Neutrophil (primary cell): ENCODE data around the gene TF.
"Not testable (repeated sequence)": the region's sequence is repeated elsewhere in the genome, so short reads cannot be mapped to it uniquely, and the experiment has no call there.

Source experiments
- H3K27ac ChIP-seq: fragments of 200-600 bp; sonication (generic); 2 replicates; pipeline ENCODE4 v1.5.1; 2016; ENCODE audit warnings: mild to moderate bottlenecking, moderate library complexity
- H3K27me3 ChIP-seq: fragments of 200-600 bp; sonication (generic); 2 replicates; pipeline ENCODE4 v1.6.0; 2016; ENCODE audit warnings: mild to moderate bottlenecking
- H3K36me3 ChIP-seq: fragments of 200-600 bp; sonication (generic); 2 replicates; pipeline ENCODE4 v1.5.1; 2017
- H3K4me1 ChIP-seq, 2 experiments: fragments of 200-600 bp in 1 of 2; sonication (generic) in 1 of 2; 1 replicate in 1 of 2; 2 replicates in 1 of 2; pipeline versions ENCODE4 v1.5.1 to v1.6.1; 2013 to 2016; ENCODE audit warnings: low read depth in 1 of 2, low read length in 1 of 2, mild to moderate bottlenecking in 1 of 2, moderate library complexity in 1 of 2; ENCODE audit not compliant: control insufficient read depth in 1 of 2, insufficient read depth in 1 of 2
- H3K4me3 ChIP-seq, 2 experiments: fragments of 200-600 bp in 1 of 2; sonication (generic) in 1 of 2; 1 replicate in 1 of 2; 2 replicates in 1 of 2; pipeline ENCODE4 v1.5.1; 2013 to 2016; ENCODE audit warnings: low read depth in 1 of 2, low read length in 1 of 2, mild to moderate bottlenecking in 1 of 2, moderate library complexity in 1 of 2
- H3K9me3 ChIP-seq: fragments of 200-600 bp; sonication (generic); 2 replicates; pipeline ENCODE4 v1.5.1; 2016
- TF ChIP-seq, protein P1 (sequence below): fragments of 200-600 bp; sonication (generic); IDR thresholded peaks from 2 replicates; pipeline ENCODE4 v1.5.1; 2016; ENCODE audit warnings: antibody characterized with exemption

The TF gene

DNA sequence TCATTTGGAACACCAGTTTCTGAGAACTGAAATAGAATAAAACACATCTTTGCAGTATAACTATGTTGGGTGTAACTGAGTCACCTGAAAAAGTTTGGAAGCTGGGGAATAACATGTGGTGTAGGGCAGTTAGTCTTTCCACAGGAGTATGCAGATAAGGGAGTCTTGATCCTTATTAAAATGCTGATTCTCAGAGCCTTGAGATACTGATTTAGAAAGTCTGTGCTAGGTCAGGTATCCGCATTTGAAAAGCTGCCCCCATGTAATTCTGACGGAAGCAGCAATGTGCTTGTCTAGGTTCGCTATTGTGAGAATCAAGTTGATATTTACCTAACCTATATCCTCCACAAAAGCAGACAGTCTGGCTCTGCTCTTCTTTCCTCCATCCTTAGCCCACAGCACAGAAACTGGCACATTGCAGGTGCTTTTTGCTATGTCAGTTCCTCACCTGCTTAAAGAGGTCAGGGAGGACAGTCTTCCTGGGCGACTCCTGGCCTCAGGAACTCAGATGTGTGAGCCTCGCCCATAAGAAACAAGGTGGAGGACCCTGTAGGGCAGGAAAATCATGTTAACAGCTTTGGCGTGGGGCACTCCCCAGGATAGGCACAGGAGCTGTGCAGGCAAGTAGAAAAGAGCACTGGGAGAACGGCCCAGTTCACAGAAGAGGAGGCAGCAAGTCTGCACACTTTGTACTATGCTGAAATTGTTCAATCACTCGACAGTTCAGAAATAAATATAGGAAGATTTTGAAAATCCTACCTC is 31.8 kb downstream of the TF start:
- Histone ChIP-seq H3K4me3 (no peak overlapping the region), H3K9me3 (no peaks in the 10 kb centered on the region), H3K27me3 (peaks cover 41% of the 10 kb centered on the region), H3K36me3 (no peaks in the 10 kb centered on the region), H3K27ac (no peak overlapping the region), H3K4me1 (no peaks in the 10 kb centered on the region)
- TF ChIP-seq, protein P1, sequence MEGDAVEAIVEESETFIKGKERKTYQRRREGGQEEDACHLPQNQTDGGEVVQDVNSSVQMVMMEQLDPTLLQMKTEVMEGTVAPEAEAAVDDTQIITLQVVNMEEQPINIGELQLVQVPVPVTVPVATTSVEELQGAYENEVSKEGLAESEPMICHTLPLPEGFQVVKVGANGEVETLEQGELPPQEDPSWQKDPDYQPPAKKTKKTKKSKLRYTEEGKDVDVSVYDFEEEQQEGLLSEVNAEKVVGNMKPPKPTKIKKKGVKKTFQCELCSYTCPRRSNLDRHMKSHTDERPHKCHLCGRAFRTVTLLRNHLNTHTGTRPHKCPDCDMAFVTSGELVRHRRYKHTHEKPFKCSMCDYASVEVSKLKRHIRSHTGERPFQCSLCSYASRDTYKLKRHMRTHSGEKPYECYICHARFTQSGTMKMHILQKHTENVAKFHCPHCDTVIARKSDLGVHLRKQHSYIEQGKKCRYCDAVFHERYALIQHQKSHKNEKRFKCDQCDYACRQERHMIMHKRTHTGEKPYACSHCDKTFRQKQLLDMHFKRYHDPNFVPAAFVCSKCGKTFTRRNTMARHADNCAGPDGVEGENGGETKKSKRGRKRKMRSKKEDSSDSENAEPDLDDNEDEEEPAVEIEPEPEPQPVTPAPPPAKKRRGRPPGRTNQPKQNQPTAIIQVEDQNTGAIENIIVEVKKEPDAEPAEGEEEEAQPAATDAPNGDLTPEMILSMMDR: no peak

- Histone ChIP-seq H3K36me3 (no peaks in the 10 kb centered on the region), H3K27me3 (peaks cover 53% of the 10 kb centered on the region), H3K4me1 (no peaks in the 10 kb centered on the region), H3K27ac (no peak overlapping the region), H3K9me3 (no peaks in the 10 kb centered on the region), H3K4me3 (no peak overlapping the region)
- TF ChIP-seq, protein P1: no peak
These were observed 33.5 kb downstream of the TF start for GRCh38 chr3:133779626-133780203.

DNA sequence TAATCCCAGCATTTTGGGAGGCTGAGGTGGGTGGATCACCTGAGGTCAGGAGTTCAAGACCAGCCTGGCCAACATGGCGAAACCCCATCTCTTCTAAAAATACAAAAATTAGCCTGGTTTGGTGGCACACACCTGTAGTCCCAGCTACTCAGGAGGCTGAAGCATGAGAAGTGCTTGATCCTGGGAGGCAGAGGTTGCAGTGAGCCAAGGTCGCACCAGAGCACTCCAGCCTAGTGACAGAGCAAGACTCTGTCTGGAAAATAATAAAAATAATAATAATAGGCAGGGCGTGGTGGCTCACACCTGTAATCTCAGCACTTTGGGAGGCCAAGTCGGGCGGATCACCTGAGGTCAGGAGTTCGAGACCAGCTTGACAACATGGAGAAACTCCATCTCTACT is 34.6 kb downstream of the TF start:
- not testable (repeated sequence) for H3K9me3 ChIP-seq, H3K4me1 ChIP-seq, H3K27ac ChIP-seq, H3K4me3 ChIP-seq, H3K36me3 ChIP-seq
- H3K27me3 ChIP-seq: peaks cover 53% of the 10 kb centered on the region

DNA sequence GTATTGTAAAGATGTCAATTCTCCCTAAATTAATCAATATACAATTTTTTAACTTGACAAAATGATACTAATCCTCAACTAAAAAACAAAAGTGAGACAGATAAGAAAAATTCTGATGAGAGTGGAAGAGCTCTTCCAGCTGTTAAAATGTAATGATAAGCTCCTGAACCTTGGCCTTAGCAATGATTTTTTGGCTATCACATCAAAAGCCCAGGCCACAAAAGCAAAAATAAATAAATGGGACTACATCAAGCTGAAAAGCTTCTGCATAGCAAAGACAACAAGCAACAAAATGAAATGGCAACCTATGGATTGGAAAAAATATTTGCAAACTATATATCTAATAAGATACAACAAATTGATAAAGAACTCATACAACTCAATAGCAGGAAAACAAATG is 35.4 kb downstream of the TF start:
- TF ChIP-seq, protein P1: no peak

GRCh38 chr3:133782454-133782853 is 36.3 kb downstream of the TF start:
- Histone ChIP-seq H3K27me3 (peaks cover 54% of the 10 kb centered on the region), H3K9me3 (no peaks in the 10 kb centered on the region), H3K4me3 (no peak overlapping the region), H3K36me3 (no peaks in the 10 kb centered on the region), H3K27ac (no peak overlapping the region), H3K4me1 (no peaks in the 10 kb centered on the region)
- TF ChIP-seq, protein P1: no peak

More for the DNA sequence above, 35.4 kb downstream of the TF start:
- no peak overlapping the region for H3K27ac ChIP-seq
- no peaks in the 10 kb centered on the region for H3K4me1 ChIP-seq
- H3K36me3 ChIP-seq: no peaks in the 10 kb centered on the region
- H3K27me3 ChIP-seq: peaks cover 56% of the 10 kb centered on the region
- no peaks in the 10 kb centered on the region for H3K9me3 ChIP-seq
- H3K4me3 ChIP-seq: no peak overlapping the region

DNA sequence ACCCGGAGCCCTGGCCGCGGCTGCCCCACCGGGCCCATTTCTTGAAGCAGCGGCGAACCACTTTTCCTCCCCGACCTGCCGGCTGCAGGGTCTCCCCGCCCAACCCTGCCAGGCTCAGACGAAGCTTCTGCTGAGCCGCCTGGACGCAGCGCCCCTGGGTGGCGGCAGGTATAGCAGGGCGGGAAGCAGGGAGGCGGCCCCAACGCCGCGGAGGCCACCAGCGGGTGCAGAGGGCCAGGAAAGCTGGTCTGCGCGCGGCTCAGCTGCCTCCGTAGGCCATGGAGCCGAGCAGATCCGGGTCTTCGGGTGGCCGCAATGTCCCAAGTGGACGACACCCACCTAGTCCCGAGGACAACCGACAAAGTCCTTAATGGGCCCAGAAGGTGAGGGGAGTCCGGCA is 37.6 kb downstream of the TF start:
- Histone ChIP-seq H3K36me3 (no peaks in the 10 kb centered on the region), H3K27me3 (peaks cover 43% of the 10 kb centered on the region), H3K27ac (no peak overlapping the region), H3K4me1 (no peaks in the 10 kb centered on the region), H3K9me3 (no peaks in the 10 kb centered on the region), H3K4me3 (no peak overlapping the region)
- TF ChIP-seq, protein P1: no peak
